Measurements from ENCODE around the gene USH1C.

The USH1C gene

DNA sequence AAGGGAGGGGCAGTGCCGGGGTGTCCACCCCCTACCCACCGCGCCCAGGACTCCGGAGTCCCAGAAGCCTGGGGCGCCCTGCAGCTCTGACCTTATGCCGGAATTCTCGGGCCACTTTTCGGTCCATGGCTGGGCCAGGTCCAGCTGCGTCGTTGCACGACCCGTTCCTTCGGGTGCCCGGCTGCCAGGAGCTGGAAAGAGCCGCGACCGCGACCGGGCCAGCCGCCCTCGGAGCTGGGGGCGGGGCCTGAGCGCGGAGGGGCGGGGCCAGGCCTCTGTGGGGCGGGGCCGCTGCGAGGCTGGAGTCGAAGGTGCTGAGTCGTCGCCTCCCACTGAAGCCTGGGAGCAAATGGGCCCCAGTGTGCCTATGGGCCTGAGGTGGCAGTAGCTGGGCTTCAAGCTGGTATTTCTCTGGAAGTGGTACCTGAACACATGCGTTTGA is at the start of gene USH1C:
TSS of gene USH1C (minus strand) at position 236 of the 442 bp plus-strand sequence. CDS start at position 127, 109 bp downstream.
- no peak for DNase-seq

DNA sequence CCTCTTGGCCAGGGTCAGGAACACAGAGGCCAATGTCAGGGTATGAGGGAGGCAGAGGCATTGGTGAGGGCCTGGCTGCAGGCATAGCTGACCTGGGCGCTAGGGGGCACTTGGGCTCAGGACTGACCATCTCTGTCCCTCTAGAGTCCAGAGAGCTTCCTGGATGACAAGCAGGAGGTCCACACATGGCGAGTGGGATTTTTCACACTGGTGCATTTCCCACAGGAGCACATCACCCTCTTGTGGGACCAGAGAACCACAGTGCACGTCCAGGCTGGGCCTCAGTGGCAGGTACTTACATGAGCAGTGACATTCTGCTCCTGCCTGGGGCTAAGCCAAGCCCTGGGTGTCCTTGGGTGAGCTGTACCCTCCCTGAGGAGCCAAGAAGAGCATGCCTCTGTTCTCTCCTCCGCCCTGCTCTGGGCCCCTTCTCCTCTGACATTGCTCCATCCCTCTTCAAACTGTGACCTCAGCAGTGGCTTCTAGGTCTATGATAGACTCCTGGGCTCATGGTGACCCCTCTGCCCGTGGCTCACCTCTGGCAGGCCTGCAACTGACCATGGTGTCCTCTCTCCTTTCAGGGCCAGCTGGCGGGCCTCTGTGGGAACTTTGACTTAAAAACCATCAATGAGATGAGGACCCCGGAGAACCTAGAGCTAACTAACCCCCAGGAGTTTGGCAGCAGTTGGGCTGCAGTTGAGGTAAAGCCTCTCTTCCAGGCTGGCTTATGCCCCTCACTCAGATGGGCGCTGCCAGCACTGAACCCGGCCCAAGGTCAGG is 49.4 kb upstream of the USH1C start:
- DNase-seq, result no peak

DNA sequence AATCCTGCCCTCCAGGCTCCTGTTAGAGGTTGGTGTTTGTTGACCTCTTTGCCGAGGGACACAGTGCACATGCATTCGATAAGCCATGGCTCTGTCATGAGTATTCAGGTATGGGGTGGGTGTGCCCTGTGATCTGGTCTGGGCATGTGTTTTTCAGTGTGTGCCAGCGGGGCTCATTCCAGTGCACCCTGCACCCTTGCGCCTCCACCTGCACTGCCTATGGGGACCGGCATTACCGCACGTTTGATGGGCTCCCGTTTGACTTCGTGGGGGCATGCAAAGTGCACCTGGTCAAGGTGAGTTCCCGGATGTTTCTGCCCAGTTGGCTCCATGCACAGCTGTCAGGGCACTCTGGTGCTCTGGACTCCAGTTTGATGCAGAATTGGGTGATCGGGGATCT is 47.1 kb upstream of the USH1C start:
- DNase-seq, result no peak

DNA sequence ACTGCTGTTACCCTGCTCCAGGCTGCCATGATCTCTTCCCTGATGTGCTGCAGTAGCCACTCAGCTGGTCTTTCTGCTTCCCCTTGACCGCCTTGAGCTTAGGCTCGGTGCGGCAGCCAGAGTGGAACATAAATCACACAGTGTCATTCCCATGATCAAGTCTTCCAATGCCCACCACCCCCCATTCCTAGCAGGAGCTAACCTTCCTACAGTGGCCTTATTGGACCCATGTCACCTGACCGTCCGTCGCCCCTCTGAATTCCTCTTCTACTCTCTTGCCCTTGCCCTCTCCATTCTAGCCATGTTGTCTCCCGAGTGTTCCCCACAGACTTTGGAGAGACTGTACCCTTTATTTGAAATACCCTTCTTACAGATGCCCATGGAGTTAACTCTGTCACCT is 46.2 kb upstream of the USH1C start:
- DNase-seq, result no peak

DNA sequence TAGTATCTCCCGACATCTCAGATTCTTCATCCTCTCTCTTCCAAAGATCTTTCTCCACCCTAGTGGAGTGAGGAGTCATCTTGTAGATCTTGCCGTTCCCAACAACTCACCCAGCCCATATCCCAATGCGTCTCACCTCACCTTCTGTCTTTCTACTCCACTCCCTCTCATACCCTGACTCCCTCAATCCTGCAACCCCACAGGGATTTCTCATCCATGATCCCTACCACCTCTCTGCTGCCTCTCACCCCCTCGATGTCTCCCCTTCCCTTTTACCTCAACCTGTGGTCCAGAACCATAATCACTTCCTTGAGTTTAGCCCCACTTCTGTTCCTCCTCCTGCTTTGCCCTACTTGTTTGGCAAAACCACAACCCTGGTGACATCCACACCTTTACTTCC is 44.5 kb upstream of the USH1C start:
- no peak for DNase-seq

DNA sequence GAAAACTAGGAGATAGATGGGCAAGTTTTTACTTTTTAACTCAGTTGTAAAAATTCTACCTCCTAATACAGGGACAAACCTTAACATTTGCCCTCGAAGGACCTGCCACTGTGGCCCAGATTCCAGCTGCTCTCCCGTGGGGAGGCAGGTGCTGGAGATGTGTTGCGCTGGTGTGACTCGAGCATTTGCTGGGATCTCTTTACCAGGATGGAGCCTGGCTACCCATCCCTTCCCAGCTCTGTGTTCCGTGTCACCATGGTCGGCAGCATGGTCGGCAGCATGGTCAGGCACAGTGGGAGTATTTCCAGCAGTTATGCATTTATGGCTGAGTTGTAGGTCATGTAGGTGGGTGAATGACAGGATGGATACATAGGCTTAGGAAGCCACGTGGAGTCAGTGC is 44.0 kb upstream of the USH1C start:
- no peak for DNase-seq

DNA sequence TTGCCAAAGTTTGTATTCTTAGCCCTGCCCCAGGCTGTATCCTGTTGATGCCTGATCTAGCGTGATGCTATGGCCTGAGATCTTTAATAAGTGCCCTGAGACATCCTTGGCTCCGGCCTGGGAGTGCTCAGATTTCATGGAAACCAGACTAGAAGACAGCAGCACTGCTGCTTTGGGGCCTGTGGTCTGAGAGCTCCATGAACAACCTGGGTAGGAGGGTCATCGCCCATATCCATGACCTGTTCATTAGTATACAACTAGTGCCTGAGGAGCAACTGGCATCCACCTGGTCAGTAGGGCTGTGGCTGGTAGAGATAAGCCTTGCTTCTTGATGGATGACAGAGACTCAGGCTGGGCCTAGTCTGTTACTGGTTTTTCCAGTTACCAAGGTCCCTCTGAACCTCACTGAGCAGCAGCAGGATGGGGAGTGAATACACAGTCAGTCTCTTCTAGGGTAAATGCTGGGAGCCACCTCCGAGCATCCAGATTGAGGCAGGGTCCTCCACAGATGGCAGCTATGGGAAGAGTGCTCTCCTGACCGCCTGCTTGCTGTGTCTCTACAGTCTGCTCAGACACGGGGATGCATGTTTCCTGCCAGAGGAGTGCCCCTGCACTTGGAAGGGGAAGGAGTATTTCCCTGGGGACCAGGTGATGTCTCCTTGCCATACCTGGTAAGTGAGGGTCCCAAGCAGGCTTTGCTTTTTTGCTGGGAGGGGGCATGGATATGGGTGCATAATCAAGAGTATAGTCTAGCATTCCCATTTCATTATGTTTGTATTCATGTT is 41.9 kb upstream of the USH1C start:
- no peak for DNase-seq

DNA sequence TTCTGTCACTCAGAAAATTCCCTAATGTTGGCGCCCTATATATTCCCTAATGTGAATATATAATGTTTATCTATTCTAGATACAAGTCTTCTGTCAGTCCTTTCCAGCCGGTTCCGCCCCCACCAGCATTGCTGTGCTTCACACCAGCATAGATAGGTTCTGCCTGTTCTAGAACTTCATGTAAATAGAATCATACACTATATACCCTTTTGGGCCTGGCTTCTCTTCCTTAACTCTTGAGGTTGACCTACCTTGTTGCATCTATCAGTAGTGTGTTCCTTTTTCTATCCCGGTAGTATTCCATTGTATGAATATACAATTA is 37.5 kb upstream of the USH1C start:
- DNase-seq, result no peak

DNA sequence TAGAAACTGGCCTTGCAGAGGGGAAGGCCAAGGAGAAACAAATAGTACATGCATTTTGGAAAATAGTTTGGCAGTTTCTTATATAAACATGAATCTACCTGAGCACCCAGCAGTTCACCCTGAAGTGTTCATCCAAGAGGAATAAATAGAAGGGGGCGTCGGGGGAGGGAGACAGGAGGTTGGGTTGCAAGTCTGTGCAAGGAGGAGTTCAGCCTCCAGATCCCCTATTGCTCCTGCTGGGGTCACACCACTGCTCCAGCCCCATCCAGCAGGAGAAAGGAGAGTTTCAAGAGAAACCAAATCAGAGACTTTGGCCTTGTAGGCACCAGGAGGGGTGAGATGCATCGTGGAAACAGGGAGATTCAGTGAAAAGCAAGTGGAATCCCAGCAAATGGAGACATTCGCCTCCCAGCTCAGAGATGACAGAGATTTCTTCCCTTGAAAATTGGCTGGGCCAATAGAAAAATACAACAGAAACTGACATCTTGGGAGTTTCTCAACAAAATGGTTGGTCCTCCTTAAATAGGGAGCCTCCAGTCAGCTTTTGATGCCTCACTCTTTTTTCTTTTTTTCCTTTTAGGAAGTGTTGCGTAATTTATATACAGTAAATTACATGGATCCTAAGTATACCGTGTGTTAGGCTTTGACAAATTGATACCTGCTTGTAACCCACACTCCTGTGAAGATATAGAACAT is 37.0 kb upstream of the USH1C start:
- no peak for DNase-seq

DNA sequence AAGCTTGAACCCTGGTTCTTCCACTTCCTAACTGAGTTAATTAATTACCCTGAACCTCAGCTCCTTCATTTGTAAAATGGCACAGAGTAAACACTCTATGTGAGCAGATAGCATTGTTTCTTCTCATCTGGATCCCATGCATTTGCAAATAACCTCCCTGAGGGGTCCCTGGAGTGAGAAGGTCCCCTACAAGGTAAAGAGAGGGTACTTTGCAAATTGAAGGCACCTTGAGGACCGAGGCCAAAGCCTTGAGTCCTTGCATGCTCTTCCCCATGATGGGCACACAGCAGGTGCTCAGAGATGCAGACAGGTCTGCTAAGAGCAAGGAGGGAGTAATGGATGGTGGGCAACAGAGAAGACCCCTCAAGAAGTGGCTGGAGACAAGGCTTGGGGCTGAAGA is 36.1 kb upstream of the USH1C start:
- DNase-seq, result no peak

DNA sequence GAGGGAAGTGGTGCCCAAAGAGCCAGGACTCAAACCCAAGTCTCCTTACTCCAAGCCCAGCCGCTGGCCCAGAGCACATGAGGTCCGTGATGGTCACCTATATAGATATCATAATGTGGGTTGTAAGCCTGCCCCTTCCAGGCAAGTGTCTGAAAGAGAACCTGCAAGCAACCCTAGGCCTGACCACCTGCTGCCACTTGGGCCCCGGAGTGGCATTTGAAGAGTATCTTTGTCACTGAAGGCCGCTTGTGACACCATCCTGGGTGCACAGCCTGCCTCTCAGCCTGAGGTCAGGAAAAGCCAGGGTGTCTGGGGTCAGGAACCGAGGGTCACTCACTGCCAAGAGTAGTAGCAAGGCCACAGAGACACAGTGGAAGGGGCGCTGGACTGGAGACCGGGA is 35.2 kb upstream of the USH1C start:
- DNase-seq, result no peak

DNA sequence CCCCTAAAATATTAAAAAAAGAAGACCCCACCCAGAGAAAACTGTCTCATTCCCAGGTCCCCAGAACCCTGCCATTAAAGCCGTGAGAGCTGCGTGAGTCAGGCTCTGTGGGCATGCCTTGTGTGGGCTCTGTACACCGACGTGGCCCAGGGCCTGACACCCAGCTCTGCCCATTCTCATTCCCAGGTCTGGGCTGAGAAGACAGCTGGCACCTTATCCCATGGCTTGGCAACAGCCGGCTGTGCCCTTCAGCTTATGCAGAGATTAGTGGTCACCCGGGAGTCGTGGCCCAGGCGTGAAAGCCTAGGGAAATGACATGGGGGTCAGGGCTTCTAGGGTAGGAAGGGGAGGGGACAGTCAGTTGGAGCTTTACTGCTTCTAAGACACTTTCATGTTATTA is 34.7 kb upstream of the USH1C start:
- no peak for DNase-seq

DNA sequence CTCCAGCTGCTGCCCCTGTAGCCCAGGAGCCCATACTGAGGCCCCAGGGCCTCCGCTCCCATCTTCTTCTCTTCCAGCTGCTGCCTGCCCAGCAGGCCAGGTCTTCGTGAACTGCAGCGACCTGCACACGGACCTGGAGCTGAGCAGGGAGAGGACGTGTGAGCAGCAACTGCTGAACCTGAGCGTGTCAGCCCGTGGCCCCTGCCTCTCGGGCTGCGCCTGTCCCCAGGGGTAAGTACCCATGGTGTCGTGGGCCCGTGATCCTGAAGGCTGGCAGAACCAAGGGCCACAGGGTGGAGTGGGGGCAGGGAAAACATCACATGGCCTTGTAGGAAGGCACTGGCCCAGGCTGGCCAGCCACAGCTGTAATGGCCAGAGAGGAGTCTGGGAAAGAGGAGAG is 34.1 kb upstream of the USH1C start:
- no peak for DNase-seq

DNA sequence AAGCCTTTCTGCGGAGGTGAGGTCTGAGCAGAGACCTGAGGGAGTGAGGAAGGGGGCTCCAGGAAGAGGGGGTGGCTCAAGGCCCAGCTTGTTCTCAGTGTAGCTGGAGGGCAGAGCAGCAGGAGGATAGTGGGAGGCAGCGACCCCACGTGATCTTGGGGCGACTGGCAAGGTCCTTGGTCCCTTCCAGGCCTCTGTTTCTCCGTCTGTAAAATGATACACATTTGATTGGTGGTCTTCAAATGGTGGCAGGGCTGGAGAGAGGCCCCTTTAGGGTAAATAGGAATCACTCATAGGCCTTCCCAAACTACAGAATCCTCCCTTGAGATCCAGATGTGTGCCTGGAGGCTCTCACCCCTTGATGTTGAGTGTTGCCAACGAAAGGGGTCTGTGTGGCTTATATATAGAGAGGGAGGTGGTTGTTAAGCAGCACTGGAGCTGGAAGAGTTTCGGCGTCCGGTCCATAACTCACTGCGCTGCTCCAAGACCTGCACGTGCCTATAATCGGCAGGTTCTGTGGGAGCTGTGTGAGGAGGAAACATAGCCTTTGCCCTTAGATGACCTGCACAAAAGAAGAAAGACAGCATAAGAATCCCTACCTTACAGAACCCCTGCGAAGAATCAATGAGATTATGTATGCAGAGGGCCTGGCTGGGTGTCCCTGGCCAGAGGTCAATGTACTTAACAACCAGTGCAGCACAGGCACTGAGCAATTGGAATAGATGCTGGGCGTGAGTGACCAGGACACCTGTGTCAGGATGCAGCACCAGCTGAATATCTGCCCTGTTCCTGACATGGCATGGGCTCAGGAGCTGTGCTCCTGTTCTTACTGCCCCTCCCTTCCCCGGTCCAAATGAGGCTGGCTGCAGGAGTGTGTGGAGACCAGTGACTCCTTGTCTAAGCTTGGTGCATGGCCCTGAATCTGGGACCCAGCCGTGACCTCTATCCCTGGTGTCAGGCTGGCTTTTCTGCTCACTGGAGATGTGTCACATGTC is 31.5 kb upstream of the USH1C start:
- no peak for DNase-seq

DNA sequence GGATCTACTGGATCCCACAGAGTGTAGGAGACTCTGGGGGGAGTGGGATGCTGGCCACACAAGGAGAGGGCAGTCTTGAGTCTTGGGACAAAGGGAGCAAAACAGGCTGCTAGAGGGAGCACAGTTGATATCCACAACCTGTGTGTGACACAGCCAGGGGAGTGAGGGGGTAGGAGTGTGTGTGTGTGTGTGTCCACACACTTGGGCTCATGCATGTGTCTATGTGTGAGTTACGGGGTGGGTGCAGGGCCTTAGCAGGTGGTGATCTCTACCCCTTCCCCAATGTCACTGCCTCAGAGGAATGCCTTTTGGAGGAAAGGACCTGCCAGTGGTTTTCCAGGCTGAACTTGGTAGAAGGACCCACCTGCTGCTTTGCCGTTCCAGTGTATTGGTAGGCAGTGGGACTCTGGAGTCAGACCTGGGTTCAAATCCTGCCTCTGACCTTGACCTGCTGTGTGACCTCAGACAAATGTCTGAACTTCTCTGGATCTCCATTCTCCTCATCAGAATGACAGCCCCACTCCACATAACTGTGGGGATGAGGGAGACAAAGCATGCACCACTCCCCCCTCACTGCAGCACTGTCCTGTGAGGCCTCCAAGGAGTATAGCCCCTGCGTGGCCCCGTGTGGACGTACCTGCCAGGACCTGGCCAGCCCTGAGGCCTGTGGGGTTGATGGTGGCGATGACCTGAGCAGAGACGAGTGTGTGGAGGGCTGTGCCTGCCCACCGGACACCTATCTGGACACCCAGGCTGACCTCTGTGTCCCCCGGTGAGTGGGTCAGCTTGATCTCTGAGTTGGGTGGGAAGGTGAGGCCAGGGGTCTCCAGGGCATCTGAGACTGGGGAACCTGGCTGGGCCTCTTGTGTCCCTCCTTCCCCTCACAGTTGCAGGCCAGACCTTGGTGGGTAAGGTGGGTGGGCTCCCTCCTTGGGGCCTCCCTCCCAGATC is 30.2 kb upstream of the USH1C start:
- DNase-seq, result no peak

DNA sequence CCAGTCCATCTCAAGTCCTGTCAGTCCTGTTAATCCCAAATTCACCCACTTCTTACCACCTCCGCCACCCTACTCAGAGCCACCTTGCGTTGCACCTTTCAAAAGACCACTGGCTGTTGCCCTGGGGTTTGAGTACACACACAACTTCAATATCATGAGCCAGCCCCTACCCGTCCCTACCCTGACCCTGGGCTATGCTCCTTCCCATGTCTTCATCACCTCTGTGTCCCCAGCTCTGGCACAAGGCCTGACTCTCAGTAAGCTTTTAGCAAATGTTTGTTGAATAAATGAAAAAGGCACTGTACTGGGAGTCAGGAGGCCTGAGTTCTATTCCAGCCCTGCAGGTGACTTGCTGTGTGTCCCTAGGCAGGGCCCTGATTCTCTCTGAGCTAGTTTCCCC is 29.3 kb upstream of the USH1C start:
- DNase-seq, result no peak

DNA sequence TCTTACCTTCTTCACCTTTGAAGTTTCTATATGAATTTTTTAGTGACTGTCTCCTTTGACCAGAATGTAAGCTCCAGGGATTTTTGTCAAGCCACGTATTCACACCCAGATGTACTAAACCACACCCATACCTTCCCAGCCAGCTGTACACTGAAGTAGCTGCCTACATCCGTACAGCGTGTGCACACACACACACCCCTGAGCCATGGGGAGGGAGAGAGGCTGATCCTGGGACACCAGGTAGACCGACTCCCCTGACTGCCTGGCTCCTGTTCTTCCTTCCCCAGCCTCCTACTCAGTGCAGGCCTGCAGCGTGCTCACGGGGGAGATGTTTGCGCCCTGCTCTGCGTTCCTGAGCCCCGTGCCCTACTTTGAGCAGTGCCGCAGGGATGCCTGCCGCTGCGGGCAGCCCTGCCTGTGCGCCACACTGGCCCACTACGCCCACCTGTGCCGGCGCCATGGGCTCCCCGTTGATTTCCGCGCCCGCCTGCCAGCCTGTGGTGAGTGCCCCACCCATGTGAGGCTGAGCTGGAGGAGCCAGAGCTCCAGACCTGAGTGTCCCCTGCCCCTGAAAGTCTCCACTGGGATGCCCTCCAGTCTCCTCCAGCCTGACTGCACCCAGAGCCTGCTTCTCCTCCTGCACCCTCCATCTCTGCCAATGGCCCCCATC is 28.7 kb upstream of the USH1C start:
- no peak for DNase-seq

DNA sequence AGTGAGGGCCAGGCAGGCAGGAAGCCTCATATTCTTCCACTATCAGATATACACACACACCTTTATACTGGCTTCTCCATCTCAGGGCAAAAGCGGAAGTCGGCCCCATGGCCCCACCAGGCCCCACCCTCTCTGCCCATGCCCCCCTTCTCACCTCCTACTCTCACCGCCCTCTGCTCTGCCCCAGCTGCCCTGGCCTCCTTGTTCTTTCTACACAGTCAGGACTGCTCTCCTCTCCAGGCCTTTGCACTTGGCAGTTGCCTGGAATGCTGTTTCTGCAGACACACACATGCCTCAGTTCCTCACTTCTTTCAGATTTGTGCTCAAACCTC is 28.1 kb upstream of the USH1C start:
- no peak for DNase-seq

DNA sequence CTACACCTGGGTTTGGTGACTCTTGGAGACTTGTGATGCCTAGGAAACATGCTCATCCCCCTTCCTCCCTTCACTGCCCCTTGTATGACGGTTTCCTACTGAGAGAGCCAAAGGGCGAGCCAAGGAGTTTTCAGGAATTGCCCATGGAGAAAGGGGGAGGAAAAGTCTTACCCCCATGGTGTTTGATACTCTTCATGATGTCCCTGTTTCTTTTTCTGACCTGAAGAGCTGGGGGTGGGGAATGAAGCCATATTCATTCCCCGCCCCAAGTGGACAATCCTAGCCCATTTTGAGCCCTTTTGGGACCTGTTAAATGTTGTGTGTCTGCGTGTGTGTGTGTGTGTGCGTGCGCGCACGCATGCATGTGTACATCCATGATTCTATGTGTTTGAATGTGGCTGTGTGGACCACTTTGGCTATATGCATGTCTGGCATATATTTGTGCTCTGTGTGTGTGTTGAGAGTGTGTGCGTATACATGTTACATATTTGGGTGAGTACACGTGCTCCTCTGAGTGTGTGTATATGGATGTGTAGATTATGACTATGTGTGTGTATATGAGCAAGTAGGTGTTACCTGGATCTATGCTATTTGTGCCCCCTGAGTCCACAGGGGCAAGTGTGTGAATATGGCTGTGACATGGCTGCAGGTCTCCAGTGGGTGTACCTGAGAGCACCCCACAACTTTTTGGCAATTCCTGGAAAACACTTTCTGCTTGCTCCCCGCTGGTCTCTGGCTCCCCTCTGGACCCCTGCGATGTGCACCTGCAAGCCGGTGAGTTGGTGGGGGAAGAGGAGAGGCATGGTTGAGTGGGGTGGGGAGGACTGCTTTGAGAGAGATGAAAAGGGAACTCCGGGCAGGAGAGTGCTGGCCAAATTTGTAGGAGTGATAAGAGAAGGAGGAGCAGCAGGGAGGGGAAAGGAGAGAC is 27.5 kb upstream of the USH1C start:
- no peak for DNase-seq

DNA sequence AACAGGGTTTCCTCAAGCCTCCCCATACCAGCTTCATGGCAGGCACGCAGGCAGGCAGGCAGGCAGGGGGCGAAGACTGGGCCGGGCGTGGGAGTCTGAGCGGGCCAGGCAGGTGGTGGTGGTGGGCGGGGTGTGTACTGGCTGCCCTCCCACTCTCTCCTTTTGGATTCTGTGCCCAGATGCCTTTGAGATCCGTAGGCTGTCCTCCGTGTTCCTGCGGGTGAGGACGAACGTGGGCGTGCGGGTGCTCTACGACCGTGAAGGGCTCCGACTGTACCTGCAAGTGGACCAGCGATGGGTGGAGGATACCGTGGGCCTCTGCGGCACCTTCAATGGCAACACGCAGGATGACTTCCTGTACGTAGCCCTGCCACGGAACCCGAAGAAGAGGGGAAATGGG is 25.8 kb upstream of the USH1C start:
- DNase-seq, result no peak
